DND-41 (cell line): ENCODE results near the gene SLC27A1.
"Not testable (repeated sequence)": the region's sequence is repeated elsewhere in the genome, so short reads cannot be mapped to it uniquely, and the experiment has no call there.

Experiments used
- ATAC-seq: fragments of 200-7000 bp; cut with Tn5 transposase; 3 replicates; pipeline ENCODE4 v1.9.1; 2021; ENCODE audit warnings: low read depth; ENCODE audit not compliant: insufficient read depth
- DNase-seq: peaks from one replicate; pipeline ENCODE4 v3.0.0-alpha.2; 2020
- H2AFZ ChIP-seq: 2 replicates; pipeline ENCODE4 v1.6.0; 2012; ENCODE audit warnings: low read depth, low read length
- H3K27ac ChIP-seq: 2 replicates; pipeline ENCODE4 v1.5.1; 2012; ENCODE audit warnings: low read length, inconsistent platforms
- H3K27me3 ChIP-seq: fragments of 200-600 bp; sonication (generic); 2 replicates; pipeline ENCODE4 v1.6.0; 2012; ENCODE audit warnings: low read length, mild to moderate bottlenecking, inconsistent platforms; ENCODE audit not compliant: insufficient read depth, poor library complexity
- H3K36me3 ChIP-seq: 2 replicates; pipeline ENCODE4 v1.5.1; 2012; ENCODE audit warnings: low read length, inconsistent platforms; ENCODE audit not compliant: insufficient read depth
- H3K4me1 ChIP-seq: 2 replicates; pipeline ENCODE4 v1.5.1; 2012; ENCODE audit warnings: mild to moderate bottlenecking, low read length; ENCODE audit not compliant: insufficient read depth
- H3K4me2 ChIP-seq: 2 replicates; pipeline ENCODE4 v1.6.0; 2012; ENCODE audit warnings: mild to moderate bottlenecking, moderate library complexity, low read length, inconsistent platforms; ENCODE audit not compliant: insufficient read depth
- H3K4me3 ChIP-seq, 2 experiments: fragments of 200-600 bp in 1 of 2; shearing (Covaris generic) in 1 of 2; 2 replicates each; pipeline ENCODE4 v1.5.1; 2012 to 2016; ENCODE audit warnings: inconsistent platforms in 2 of 2, low read length in 2 of 2, mild to moderate bottlenecking in 2 of 2, low read depth in 1 of 2, moderate library complexity in 1 of 2
- H3K79me2 ChIP-seq: 2 replicates; pipeline ENCODE4 v1.6.0; 2012; ENCODE audit warnings: low read length, inconsistent platforms; ENCODE audit not compliant: insufficient read depth
- H3K9ac ChIP-seq: 2 replicates; pipeline ENCODE4 v1.6.0; 2012; ENCODE audit warnings: low read depth, mild to moderate bottlenecking, inconsistent platforms, low read length, moderate library complexity
- H3K9me3 ChIP-seq: 2 replicates; pipeline ENCODE4 v1.5.1; 2012; ENCODE audit warnings: low read length, moderate library complexity, mild to moderate bottlenecking, inconsistent platforms; ENCODE audit not compliant: insufficient read depth, severe bottlenecking
- H4K20me1 ChIP-seq: 2 replicates; pipeline ENCODE4 v1.6.0; 2012; ENCODE audit warnings: low read length; ENCODE audit not compliant: insufficient read depth
- CTCF ChIP-seq: IDR thresholded peaks from 2 replicates; pipeline ENCODE4 v1.5.1; 2012; ENCODE audit warnings: borderline replicate concordance, low read length, moderate library complexity, mild to moderate bottlenecking; ENCODE audit not compliant: poor library complexity, severe bottlenecking; ENCODE audit errors: extremely low read depth
- EZH2 ChIP-seq: IDR thresholded peaks from 3 replicates; pipeline ENCODE4 v1.6.1; 2012; ENCODE audit warnings: borderline replicate concordance, low read depth, mild to moderate bottlenecking, moderate library complexity, low read length, inconsistent platforms; ENCODE audit not compliant: severe bottlenecking

The SLC27A1 gene

DNA sequence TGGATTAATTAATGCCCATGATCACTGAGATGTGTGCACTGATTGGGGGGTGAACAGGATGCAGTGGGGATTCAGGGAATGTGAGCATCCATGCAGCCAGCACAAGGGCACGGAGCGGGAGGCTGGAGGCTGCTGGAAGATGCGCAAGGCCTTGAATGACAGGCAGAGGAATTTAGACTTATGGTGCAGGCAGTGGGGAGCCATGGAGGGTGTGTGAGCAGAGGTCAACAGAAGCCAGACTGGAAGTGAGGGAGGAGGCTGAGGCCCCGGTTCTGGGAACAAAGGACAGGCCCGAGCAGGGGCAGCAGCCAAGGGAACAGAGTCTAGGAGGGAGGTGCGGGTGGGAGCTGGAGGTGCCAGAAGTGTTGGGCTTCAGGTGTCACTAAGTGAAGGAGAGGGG, 77.8 kb downstream of the SLC27A1 start:
- H3K27ac ChIP-seq, result no peak overlapping the region
- H3K79me2 ChIP-seq, result no peaks in the 10 kb centered on the region
- no peak overlapping the region for H3K4me3 ChIP-seq
- ATAC-seq, result no peak
- no peak for TF ChIP-seq EZH2
- no peak overlapping the region for H2AFZ ChIP-seq
- no peak overlapping the region for H3K4me2 ChIP-seq
- no peaks in the 10 kb centered on the region for H3K27me3 ChIP-seq
- H3K9me3 ChIP-seq, result no peaks in the 10 kb centered on the region
- no peak for DNase-seq
- peaks cover 10% of the 10 kb centered on the region for H3K4me1 ChIP-seq
- H3K9ac ChIP-seq, result no peak overlapping the region
- H4K20me1 ChIP-seq, result no peaks in the 10 kb centered on the region
- H3K36me3 ChIP-seq, result no peaks in the 10 kb centered on the region

GRCh38 chr19:17549085-17549740, 78.9 kb downstream of the SLC27A1 start:
- Histone ChIP-seq H2AFZ (no peak overlapping the region), H4K20me1 (no peaks in the 10 kb centered on the region), H3K9ac (no peak overlapping the region), H3K4me1 (peaks cover 16% of the 10 kb centered on the region), H3K9me3 (no peaks in the 10 kb centered on the region), H3K4me3 (no peak overlapping the region), H3K36me3 (no peaks in the 10 kb centered on the region), H3K27ac (no peak overlapping the region), H3K27me3 (no peaks in the 10 kb centered on the region), H3K79me2 (no peaks in the 10 kb centered on the region), H3K4me2 (no peak overlapping the region)
- no peak for ATAC-seq
- DNase-seq, result no peak
- TF ChIP-seq EZH2, result no peak

DNA sequence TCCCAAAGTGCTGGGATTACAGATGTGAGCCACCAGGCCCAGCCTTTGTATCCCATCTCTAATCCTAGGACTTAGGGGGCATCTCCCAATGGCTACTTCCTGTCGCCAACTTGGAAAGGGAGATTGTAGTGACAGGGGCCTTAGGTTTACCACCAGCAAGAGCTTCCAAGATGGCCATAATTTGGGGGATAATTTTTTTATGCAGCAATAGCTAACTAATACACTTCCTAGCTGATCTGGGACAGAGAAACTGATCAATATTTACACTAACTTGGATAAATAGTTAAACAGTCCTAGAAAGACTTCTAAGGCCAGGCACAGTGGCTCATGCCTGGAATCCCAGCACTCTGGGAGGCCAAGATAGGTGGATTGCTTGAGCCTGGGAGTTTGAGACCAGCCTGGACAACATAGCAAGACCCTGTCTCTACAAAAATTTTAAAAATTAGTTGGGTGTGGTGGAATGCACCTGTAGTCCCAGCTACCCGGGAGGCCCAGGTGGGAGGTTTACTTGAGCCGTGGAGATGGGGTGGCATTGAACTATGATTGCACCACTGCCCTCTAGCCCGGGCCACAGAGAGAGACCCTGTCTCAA, 79.8 kb downstream of the SLC27A1 start:
- H3K4me2 ChIP-seq, result no peak overlapping the region
- no peaks in the 10 kb centered on the region for H3K9me3 ChIP-seq
- ATAC-seq (no peak), DNase-seq (no peak)
- H3K27ac ChIP-seq, result no peak overlapping the region
- no peak for TF ChIP-seq EZH2
- TF ChIP-seq CTCF, result no peak
- no peaks in the 10 kb centered on the region for H3K36me3 ChIP-seq
- no peaks in the 10 kb centered on the region for H3K79me2 ChIP-seq
- no peak overlapping the region for H2AFZ ChIP-seq
- no peak overlapping the region for H3K4me3 ChIP-seq
- peaks cover 21% of the 10 kb centered on the region for H3K4me1 ChIP-seq
- no peaks in the 10 kb centered on the region for H3K27me3 ChIP-seq
- H3K9ac ChIP-seq, result no peak overlapping the region
- no peaks in the 10 kb centered on the region for H4K20me1 ChIP-seq

DNA sequence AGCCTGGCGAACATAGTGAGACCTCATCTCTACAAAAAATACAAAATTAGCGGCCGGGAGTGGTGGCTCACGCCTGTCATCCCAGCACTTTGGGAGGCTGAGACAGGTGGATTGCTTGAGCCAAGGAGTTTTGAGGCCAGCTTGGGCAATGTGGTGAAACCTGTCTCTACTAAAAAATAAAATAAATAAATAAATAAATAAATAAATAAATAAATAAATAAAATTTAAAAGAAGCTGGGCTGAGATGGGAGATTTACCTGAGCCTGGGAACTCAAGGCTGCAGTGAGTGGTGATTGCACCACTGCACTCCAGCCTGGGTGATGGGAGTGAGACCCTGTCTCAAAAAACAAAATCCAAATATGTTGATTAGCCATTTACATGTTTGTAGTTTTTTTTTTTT, 82.4 kb downstream of the SLC27A1 start:
- not testable (repeated sequence) for H3K27ac ChIP-seq, H3K9ac ChIP-seq, H3K9me3 ChIP-seq, H3K4me3 ChIP-seq, H3K4me2 ChIP-seq, ATAC-seq, DNase-seq, H3K27me3 ChIP-seq, H4K20me1 ChIP-seq, H2AFZ ChIP-seq
- peaks cover 11% of the 10 kb centered on the region for H3K36me3 ChIP-seq
- H3K4me1 ChIP-seq, result peaks cover 40% of the 10 kb centered on the region
- peaks cover 23% of the 10 kb centered on the region for H3K79me2 ChIP-seq

DNA sequence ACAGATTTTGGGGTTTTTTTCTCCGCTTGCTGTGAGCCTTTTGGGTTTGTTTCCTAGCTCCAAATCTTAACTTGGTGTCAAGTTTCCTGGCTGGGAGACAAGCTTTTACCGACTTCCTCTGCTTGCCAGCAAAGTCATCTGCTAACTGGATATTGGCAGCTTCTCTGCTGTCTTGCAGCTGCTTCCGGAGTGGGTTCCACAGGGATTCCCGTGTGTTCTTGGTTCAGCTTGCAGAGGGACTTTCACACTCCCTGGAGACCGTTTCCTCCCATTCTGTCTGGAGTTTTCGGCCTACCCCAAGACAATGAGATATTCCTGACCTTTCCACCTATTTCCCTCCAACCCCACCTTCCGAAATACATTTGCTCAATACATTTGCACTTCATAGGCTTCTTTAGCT, 82.9 kb downstream of the SLC27A1 start:
- peaks cover 11% of the 10 kb centered on the region for H3K36me3 ChIP-seq
- H2AFZ ChIP-seq, result no peak overlapping the region
- no peaks in the 10 kb centered on the region for H3K27me3 ChIP-seq
- peaks cover 40% of the 10 kb centered on the region for H3K4me1 ChIP-seq
- DNase-seq (peak; percentile 53), ATAC-seq (no peak)
- H3K27ac ChIP-seq, result peak overlapping the region; percentile 38; the same call in 1 of the 2 replicates
- no peak overlapping the region for H3K9ac ChIP-seq
- H3K4me3 ChIP-seq, result no peak overlapping the region
- TF ChIP-seq EZH2 (no peak), CTCF (no peak)
- H3K9me3 ChIP-seq, result no peaks in the 10 kb centered on the region
- H3K4me2 ChIP-seq, result peak overlapping the region; percentile 41
- H4K20me1 ChIP-seq, result peaks cover 4% of the 10 kb centered on the region; the same call in 1 of the 2 replicates
- H3K79me2 ChIP-seq, result peaks cover 23% of the 10 kb centered on the region
